HEK293T (cell line): ENCODE measurements around the gene ZNF69.

Experiments
- BHLHE40 ChIP-seq: fragments of 450-650 bp; IDR thresholded peaks from 2 replicates; pipeline ENCODE4 v1.6.1; 2016; ENCODE audit warnings: mild to moderate bottlenecking, moderate library complexity, borderline replicate concordance
- FOXA1 ChIP-seq: fragments of 450-650 bp; IDR thresholded peaks from 2 replicates; pipeline ENCODE4 v1.6.1; 2016; ENCODE audit warnings: mild to moderate bottlenecking
- FOXM1 ChIP-seq: fragments of 450-650 bp; IDR thresholded peaks from 2 replicates; pipeline ENCODE4 v1.6.1; 2017; ENCODE audit warnings: mild to moderate bottlenecking, borderline replicate concordance
- PKNOX1 ChIP-seq: fragments of 450-650 bp; IDR thresholded peaks from 2 replicates; pipeline ENCODE4 v1.6.1; 2016
- SUZ12 ChIP-seq: fragments of 450-650 bp; IDR thresholded peaks from 2 replicates; pipeline ENCODE4 v1.6.1; 2016; ENCODE audit warnings: mild to moderate bottlenecking
- TARDBP ChIP-seq: fragments of 450-650 bp; IDR thresholded peaks from 2 replicates; pipeline ENCODE4 v1.6.1; 2016

GRCh38 chr19:11942843-11943108, 55.2 kb downstream of the ZNF69 start:
- TF ChIP-seq PKNOX1 = no peak
- TF ChIP-seq TARDBP = no peak
- TF ChIP-seq FOXM1 = no peak
- TF ChIP-seq SUZ12 = no peak
- no peak for TF ChIP-seq FOXA1
- no peak for TF ChIP-seq BHLHE40
